Measurements from ENCODE around the gene AGRN. TPM values are rescaled to one million over a fixed set of nuclear protein-coding genes. Genes with fewer than 3 reads are reported as not detected.
"Not testable (repeated sequence)": the region's sequence is repeated elsewhere in the genome, so short reads cannot be mapped to it uniquely, and the experiment has no call there.

The AGRN gene
- total RNA-seq, 1 experiment from 2014 or later = 446 TPM

DNA sequence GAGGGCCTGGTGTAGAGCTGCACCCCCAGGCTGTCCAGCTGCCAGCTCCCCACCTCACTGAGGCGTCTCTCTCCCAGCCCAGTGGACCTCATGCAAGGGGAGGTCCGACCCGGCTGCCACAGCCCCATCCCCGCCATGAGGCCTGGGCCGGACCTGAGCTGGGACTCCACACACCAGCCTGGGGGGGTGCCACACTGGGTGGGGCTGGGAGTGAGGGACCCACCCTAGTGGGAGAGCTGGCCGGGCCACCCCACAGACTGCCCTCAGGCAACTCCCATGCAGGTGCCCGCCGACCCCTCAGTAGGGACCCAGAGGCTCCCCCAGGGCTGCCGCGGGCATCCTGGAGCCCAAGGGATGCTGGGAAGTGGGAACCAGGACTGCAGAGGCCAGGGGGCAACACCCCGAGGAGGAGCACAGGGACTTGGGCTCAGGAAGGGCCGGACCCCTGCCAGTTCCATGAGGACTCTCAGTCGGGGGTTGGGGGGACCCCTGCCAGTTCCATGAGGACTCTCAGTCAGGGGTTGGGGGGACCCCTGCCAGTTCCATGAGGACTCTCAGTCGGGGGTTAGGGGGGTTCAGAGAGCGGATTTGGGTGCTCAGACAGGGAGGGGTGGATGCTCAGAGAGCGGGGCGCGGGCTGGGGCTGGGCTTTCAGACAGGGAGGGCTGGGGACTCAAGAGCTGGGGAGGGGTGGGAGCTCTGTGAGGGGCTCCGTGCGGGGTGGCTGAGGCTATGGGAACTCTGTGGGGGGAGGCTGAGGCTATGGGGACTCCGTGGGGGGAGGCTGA, 55.4 kb downstream of the AGRN start:
- no peaks in the 10 kb centered on the region for H3K27me3 Mint-ChIP-seq (ENCODE audit: unreplicated experiment)
- no peaks in the 10 kb centered on the region for H3K9me3 Mint-ChIP-seq (ENCODE audit: low read depth, unreplicated experiment)
- peak overlapping the region; percentile 88 for H3K27ac Mint-ChIP-seq (ENCODE audit: unreplicated experiment)
- peak overlapping the region; percentile 63 for H3K4me3 Mint-ChIP-seq (ENCODE audit: low read depth, unreplicated experiment)
- CTCF ChIA-PET = no interaction called here
- peaks cover 51% of the 10 kb centered on the region for H3K36me3 Mint-ChIP-seq (ENCODE audit: insufficient read depth, unreplicated experiment)
- peaks cover 8% of the 10 kb centered on the region for H3K4me1 Mint-ChIP-seq (ENCODE audit: low read depth, unreplicated experiment)
- TF ChIP-seq, protein P1, sequence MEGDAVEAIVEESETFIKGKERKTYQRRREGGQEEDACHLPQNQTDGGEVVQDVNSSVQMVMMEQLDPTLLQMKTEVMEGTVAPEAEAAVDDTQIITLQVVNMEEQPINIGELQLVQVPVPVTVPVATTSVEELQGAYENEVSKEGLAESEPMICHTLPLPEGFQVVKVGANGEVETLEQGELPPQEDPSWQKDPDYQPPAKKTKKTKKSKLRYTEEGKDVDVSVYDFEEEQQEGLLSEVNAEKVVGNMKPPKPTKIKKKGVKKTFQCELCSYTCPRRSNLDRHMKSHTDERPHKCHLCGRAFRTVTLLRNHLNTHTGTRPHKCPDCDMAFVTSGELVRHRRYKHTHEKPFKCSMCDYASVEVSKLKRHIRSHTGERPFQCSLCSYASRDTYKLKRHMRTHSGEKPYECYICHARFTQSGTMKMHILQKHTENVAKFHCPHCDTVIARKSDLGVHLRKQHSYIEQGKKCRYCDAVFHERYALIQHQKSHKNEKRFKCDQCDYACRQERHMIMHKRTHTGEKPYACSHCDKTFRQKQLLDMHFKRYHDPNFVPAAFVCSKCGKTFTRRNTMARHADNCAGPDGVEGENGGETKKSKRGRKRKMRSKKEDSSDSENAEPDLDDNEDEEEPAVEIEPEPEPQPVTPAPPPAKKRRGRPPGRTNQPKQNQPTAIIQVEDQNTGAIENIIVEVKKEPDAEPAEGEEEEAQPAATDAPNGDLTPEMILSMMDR (IDR thresholded peaks at IDR 0.05; ENCODE audit: unreplicated experiment) = no peak
- no TSS peak for BruUV-seq (replicated peaks)
- no peak for DNase-seq
- intact Hi-C loops (cut with micrococcal nuclease; ENCODE audit: unreplicated experiment) = no loop called here

- H3K4me1 Mint-ChIP-seq (ENCODE audit: low read depth, unreplicated experiment); CTCF ChIA-PET; BruUV-seq (replicated peaks); intact Hi-C loops (cut with micrococcal nuclease; ENCODE audit: unreplicated experiment); H3K4me3 Mint-ChIP-seq (ENCODE audit: low read depth, unreplicated experiment); H3K27ac Mint-ChIP-seq (ENCODE audit: unreplicated experiment); H3K27me3 Mint-ChIP-seq (ENCODE audit: unreplicated experiment); DNase-seq; H3K9me3 Mint-ChIP-seq (ENCODE audit: low read depth, unreplicated experiment): not testable (repeated sequence)
- peaks cover 45% of the 10 kb centered on the region for H3K36me3 Mint-ChIP-seq (ENCODE audit: insufficient read depth, unreplicated experiment)
Observed at GRCh38 chr1:1077396-1077795, 57.5 kb downstream of the AGRN start.

GRCh38 chr1:1079408-1080121, 59.6 kb downstream of the AGRN start:
- TF ChIP-seq, protein P1 (IDR thresholded peaks at IDR 0.05; ENCODE audit: unreplicated experiment) = no peak
- intact Hi-C loops (cut with micrococcal nuclease; ENCODE audit: unreplicated experiment) = no loop called here
- Mint-ChIP-seq H3K27me3 (ENCODE audit: unreplicated experiment) (no peaks in the 10 kb centered on the region), H3K4me3 (ENCODE audit: low read depth, unreplicated experiment) (peak overlapping the region; percentile 50), H3K36me3 (ENCODE audit: insufficient read depth, unreplicated experiment) (peaks cover 39% of the 10 kb centered on the region), H3K9me3 (ENCODE audit: low read depth, unreplicated experiment) (no peaks in the 10 kb centered on the region), H3K4me1 (ENCODE audit: low read depth, unreplicated experiment) (peaks cover 5% of the 10 kb centered on the region), H3K27ac (ENCODE audit: unreplicated experiment) (peak overlapping the region; percentile 74)
- BruUV-seq (replicated peaks) = no TSS peak
- CTCF ChIA-PET = interaction anchor here (0.6 kb wide), 1 partner anchor 10 kb away, joined by 6 read pairs; no protein-coding TSS in a partner anchor
- DNase-seq = peak; percentile 75

DNA sequence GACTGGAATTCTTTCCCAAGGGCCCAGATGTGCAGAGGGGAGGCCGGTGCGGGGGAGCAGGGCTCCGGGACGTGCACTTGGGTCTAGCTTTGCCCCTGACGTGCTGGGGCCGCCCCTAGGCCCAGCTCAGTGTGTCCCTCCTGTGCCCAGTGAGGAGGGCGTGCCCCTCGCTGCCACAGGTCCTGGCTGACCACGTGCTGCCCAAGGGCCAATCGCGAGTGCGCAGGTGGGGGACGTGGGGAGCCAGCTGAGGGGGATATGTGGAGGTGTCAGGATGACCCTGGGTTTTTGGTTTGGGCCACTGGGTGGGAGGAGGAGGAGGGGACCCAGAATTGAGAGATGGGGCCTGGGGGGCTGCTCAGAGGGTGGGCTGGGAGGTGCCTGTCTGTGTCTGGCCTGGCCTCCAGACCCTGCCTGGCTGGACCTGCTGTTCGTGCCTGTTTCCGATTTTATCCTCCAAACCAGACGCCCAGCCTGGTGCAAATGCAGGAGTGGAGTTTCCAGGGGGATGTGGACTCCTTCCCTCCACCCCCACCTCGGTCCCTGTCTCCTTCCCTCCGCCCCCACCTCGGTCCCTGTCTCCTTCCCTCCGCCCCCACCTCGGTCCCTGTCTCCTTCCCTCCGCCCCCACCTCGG, 60.3 kb downstream of the AGRN start:
- CTCF ChIA-PET = no interaction called here
- peak; percentile 63 for DNase-seq
- no peaks in the 10 kb centered on the region for H3K9me3 Mint-ChIP-seq (ENCODE audit: low read depth, unreplicated experiment)
- H3K4me1 Mint-ChIP-seq (ENCODE audit: low read depth, unreplicated experiment) = no peaks in the 10 kb centered on the region
- peak overlapping the region; percentile 74 for H3K27ac Mint-ChIP-seq (ENCODE audit: unreplicated experiment)
- H3K36me3 Mint-ChIP-seq (ENCODE audit: insufficient read depth, unreplicated experiment) = peaks cover 35% of the 10 kb centered on the region
- intact Hi-C loops (cut with micrococcal nuclease; ENCODE audit: unreplicated experiment) = no loop called here
- no TSS peak for BruUV-seq (replicated peaks)
- H3K27me3 Mint-ChIP-seq (ENCODE audit: unreplicated experiment) = no peaks in the 10 kb centered on the region
- H3K4me3 Mint-ChIP-seq (ENCODE audit: low read depth, unreplicated experiment) = peak overlapping the region; percentile 50
- TF ChIP-seq, protein P1 (IDR thresholded peaks at IDR 0.05; ENCODE audit: unreplicated experiment) = no peak
